Posterior cingulate gyrus (tissue), 11 donors: ENCODE measurements around the gene CLPTM1L.

Experiments
- DNase-seq, 10 donors: peaks; one replicate each; pipeline versions ENCODE4 v3.0.0 to v3.0.0-alpha.2; 2020 to 2021; ENCODE audit warnings: mixed read lengths in 3 of 10
- intact Hi-C: fragments of 100-400 bp; cut with DNase I; formaldehyde crosslinking; loops from one replicate; pipeline ENCODE4 v1.15.1; 2023

CLPTM1L gene

GRCh38 chr5:1344975-1345838, at the start of gene CLPTM1L:
Gene CLPTM1L (minus strand): TSS chr5:1345099. CDS start chr5:1344841, 258 bp downstream.
- intact Hi-C loops = no loop called here
- DNase-seq = peak; percentile 68 to 97 (median 76)

DNA sequence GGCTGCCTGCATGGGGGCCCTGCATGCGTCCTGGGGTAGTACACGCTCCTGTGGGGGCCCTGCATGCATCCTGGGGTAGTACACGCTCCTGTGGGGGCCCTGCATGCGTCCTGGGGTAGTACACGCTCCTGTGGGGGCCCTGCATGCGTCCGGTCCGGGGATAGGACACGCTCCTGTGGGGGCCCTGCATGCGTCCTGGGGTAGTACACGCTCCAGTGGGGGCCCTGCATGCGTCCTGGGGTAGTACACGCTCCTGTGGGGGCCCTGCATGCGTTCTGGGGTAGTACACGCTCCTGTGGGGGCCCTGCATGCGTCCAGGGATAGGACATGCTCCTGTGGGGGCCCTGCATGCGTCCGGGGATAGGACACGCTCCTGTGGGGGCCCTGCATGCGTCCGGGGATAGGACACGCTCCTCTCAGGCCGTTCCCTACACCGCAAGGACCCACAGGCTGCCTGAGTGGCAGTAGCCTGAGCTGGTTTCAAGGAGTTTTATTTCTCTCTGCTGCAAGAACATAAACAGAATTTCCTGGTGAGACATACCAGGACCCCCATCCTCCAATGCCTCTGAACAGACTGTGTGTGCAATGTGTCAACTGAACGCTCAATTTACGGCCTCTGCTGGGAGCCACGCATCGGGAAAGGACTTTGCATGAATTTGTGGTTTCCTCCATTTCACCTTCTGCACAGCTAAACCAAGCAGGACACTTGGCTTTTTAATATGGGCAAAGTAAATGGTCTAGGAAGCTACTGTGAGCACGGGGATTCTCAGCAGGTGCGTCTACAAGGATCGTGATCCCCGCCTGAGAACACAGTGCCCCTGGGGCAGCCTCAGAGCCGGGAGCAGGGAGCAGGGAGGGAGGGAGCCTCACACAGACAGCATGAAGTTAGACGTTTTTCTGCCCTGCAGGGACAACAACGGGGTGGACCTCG, 48.9 kb upstream of the CLPTM1L start:
- DNase-seq = peak in 2 of 10 donors; percentile 25 to 40
- intact Hi-C loops = no loop called here

DNA sequence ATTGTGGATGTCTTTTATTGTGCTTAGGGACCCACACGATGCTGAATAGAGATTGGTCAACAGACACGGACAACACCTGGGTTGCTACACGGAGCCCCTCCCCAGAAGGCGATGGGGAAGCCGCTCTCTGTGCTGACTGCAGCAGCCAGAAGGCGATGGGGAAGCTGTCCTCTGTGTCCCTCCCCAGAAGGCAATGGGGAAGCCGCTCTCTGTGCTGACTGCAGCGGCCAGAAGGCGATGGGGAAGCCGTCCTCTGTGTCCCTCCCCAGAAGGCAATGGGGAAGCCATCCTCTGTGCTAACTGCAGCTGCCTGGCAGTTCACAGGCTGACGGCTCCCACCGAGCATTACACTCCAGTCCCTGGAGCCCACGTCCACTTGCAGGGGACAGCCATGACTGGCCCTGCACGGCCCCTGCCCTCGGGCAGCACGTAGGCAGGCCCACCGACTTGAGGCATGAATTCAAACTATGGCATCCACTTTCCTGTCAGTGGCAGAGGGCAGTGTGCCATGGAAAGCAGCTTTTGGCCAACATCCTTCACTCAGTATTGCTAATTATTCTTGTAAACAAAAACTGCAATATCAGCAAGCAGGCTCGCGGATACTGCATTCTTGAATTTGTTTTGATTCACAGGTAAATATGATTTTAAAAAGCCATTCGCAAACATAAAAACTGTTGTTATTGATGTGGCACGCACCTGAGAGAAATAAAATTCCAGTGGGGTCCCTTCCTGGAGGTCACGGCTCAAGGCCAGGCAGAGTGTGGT, 48.1 kb upstream of the CLPTM1L start:
- intact Hi-C loops = no loop called here
- DNase-seq = peak in 3 of 10 donors; percentile 4 to 61 (median 52)

GRCh38 chr5:1392261-1392660, 47.4 kb upstream of the CLPTM1L start:
- DNase-seq = peak in 2 of 10 donors; percentile 42
- intact Hi-C loops = no loop called here

- DNase-seq = peak in 3 of 10 donors; percentile 13 to 78 (median 57)
- intact Hi-C loops = no loop called here
Measured at GRCh38 chr5:1391691-1392090, 46.8 kb upstream of the CLPTM1L start.

DNA sequence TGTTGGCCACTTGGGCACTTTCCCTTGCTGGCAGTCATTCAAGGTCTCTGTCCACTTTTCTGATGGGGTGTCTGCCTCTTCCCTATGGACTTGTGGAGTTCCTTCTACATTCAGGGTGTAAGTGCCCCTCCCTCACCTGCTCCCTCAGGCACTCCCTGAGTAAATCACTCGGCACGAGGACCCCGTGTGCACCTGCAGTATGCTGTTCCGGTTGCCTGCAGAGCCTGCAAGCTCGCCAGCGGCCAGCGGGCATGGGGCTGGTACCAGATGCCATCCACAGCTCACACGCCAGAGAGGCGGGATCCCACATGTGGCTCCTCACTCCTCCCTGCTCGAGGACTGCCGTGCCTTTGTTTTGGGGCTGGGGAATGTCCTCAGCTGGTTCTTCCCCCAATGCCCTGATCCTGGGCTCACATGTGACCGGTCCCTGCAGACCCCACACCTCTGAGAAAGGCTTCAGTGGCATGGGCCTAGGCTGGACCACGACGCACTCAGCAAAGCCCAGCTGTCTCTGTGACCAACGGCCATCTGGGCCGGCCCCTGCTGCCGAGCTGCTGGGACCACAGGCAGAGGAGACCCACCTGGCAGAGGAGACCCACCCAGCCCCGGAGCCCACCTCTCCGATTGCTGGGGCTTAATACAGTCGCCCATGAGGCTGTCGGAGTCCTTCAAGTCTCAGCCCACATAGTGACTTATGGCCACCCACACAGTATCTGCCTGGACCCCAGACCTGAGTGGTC, 46.1 kb upstream of the CLPTM1L start:
- intact Hi-C loops = no loop called here
- peak in 2 of 10 donors; percentile 66 to 77 for DNase-seq

- DNase-seq = peak in 1 of 10 donors; percentile 51
Measured at GRCh38 chr5:1390333-1390732, 45.4 kb upstream of the CLPTM1L start.

DNA sequence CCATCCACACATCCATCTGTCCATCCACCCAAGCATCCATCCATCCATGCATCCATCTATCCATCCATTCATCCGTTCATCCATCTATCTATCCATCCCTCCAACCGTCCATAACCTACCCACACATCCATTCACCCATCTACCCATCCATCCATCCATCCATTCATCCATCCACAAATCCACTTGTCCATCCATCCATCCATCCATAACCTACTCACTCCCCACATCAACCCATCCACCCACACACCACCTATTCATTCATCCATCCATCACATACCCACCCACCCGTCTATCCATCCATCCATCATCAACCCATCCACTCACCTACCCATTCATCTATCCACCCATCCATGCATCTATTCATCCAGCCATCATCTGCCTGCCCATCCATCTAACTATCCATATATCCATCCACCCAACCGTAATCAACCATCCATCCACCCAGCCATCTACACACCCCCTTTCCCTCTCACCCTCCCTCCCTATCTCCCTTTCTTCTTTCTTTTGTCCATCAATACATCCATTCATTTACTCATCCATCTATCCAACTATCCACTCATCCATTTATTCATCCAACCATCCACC, 43.6 kb upstream of the CLPTM1L start:
- DNase-seq = peak in 1 of 10 donors; percentile 2
- intact Hi-C loops = loop anchor here (10.0 kb wide), 1 partner anchor 256 kb away; no protein-coding TSS in a partner anchor

More at GRCh38 chr5:1390333-1390732, 45.4 kb upstream of the CLPTM1L start:
- intact Hi-C loops = no loop called here

GRCh38 chr5:1387876-1388275, 43.0 kb upstream of the CLPTM1L start:
- intact Hi-C loops = loop anchor here (10.0 kb wide), 1 partner anchor 257 kb away; no protein-coding TSS in a partner anchor
- DNase-seq = peak in 2 of 10 donors; percentile 30 to 66

DNA sequence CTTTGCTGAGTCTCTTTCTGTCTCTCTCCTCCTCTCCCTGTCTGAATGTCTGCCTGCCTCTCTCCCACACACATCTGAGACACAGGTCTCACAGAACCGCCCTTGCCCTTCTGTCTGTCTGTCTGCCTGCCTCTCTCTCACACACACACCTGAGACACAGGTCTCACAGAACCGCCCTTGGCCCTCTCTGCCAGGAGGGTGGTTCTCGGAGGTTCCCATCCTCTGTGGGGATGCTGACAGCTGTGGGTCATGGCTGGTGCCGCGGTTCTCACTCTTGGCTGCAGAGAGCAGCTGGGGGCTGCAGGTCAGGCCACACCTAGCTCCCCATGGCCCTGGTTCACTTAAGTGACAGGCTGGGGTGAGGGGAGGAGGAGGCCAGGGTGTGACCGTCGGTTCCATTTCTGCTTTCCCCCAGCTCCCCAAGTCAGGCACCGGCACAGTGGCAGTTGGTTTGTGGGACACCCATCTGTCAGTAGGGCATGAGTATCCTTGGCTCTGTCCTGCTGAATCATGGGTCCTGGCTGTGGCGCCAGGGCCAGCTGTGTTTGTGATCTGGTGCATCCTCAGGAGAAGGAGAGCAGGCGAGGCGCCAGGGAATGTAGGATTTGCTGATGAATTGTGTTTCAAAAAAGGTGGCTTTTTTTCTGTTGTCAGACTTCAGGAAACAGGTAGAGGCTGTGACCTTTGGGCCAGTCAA, 42.3 kb upstream of the CLPTM1L start:
- peak in 3 of 10 donors; percentile 36 to 88 (median 76) for DNase-seq
- intact Hi-C loops = loop anchor here (10.0 kb wide), 1 partner anchor 258 kb away; no protein-coding TSS in a partner anchor

GRCh38 chr5:1386274-1386717, 41.4 kb upstream of the CLPTM1L start:
- intact Hi-C loops = loop anchor here (10.0 kb wide), 1 partner anchor 259 kb away; no protein-coding TSS in a partner anchor
- DNase-seq = peak in 7 of 10 donors; percentile 28 to 93 (median 34)

- DNase-seq = peak; percentile 64 to 97 (median 82)
- intact Hi-C loops = loop anchor here (10.0 kb wide), 1 partner anchor 259 kb away; no protein-coding TSS in a partner anchor
Measured at GRCh38 chr5:1385395-1386273, 40.7 kb upstream of the CLPTM1L start.

- DNase-seq = peak in 2 of 10 donors; percentile 77 to 79
- intact Hi-C loops = loop anchor here (10.0 kb wide), 1 partner anchor 260 kb away; no protein-coding TSS in a partner anchor
Measured at GRCh38 chr5:1384521-1384920, 39.6 kb upstream of the CLPTM1L start.

DNA sequence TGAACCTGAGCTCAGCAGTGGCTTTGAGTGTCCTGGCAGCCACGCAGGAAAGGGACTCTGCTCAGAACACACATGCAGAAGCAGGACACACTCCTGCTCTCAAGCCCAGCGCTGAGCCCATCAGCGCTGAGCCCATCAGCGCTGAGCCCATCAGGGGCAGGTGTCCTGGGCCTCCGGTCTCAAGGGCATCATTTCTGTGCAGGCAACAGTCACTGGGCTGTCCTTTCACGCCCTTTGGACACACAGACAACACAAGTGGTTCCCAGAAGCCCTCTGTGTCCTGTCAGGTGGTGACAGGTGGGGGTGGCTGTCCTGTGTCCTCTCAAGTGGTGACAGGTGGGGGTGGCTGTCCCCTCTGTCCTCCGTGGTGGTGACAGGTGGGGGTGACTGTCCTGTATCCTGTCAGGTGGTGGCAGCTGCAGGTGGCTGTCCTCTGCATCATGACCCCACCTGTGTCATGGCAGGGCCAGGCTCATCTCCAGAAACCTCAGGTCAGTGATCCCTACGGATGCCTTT, 39.0 kb upstream of the CLPTM1L start:
- intact Hi-C loops = loop anchor here (10.0 kb wide), 1 partner anchor 261 kb away; no protein-coding TSS in a partner anchor
- peak in 3 of 10 donors; percentile 42 to 82 (median 59) for DNase-seq

DNA sequence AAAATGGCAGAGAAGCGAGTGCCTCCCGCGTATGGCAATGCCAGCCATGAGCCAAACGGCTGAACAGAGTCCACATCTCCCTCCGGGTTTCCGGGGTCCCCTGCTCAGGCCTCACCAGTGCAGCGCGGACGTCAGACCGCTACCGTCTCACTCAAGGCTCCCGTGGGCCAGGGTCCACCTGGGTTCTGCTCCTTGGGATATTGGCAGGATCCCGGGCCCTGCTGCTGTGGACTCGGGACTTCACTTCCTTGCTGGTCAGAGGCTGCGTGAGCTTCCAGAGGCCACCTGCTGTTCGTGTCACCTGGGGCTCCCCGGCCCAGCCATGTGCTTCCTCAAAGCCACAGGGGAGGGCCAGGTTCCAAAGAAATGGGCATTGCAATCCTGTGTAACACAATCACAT, 38.4 kb upstream of the CLPTM1L start:
- intact Hi-C loops = loop anchor here (10.0 kb wide), 1 partner anchor 261 kb away; no protein-coding TSS in a partner anchor
- peak in 3 of 10 donors; percentile 52 to 83 (median 73) for DNase-seq

DNA sequence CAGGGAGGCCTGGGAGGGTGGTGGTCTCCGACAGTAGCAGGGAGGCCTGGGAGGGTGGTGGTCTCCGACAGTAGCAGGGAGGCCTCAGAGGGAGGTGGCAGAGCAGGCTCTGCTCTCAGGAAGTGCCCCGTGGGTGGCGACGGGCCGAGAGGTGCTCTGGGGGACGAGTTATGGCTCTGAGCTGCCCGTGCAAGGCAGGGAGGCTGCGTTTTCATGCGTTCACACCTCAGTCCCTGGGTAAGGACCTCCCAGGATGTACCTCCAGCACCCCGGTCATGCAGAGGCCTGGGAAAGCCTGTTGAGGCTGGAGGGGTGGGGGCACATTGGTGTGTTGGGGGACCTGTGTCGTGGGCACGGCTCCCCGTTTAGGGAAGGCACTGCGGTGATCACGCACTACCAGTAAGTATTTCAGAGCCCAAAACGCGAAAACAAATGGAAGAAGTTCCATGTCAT, 37.4 kb upstream of the CLPTM1L start:
- intact Hi-C loops = loop anchor here (10.0 kb wide), 1 partner anchor 263 kb away; no protein-coding TSS in a partner anchor

More for the DNA sequence above, 37.4 kb upstream of the CLPTM1L start:
- DNase-seq = peak in 3 of 10 donors; percentile 35 to 59 (median 59)
